Stomach (tissue), 9 donors: ENCODE measurements around the gene SACM1L. TPM values are rescaled to one million over a fixed set of nuclear protein-coding genes. Genes with fewer than 3 reads are reported as not detected.
"Not testable (repeated sequence)": the region's sequence is repeated elsewhere in the genome, so short reads cannot be mapped to it uniquely, and the experiment has no call there.

Experiments
- DNase-seq, 2 donors: peaks; one replicate each; pipeline versions ENCODE4 v3.0.0 to v3.0.0-alpha.2; 2013 to 2019
- H3K27ac ChIP-seq, 5 donors: fragments of 200-600 bp in 4 of 5; sonication (generic) in 4 of 5; one replicate each; pipeline ENCODE4 v1.5.1; 2013 to 2019; ENCODE audit warnings: mild to moderate bottlenecking in 1 of 5, moderate library complexity in 1 of 5
- H3K27me3 ChIP-seq, 3 donors: fragments of 200-600 bp; sonication (generic); one replicate each; pipeline ENCODE4 v1.5.1; 2017 to 2019; ENCODE audit warnings: mixed run types in 1 of 3
- H3K36me3 ChIP-seq, 4 donors: fragments of 200-600 bp; sonication (generic); 1 replicate in 3 of 4; 2 replicates in 1 of 4; pipeline ENCODE4 v1.5.1; 2016 to 2019
- H3K4me1 ChIP-seq, 4 donors: fragments of 200-600 bp; sonication (generic); one replicate each; pipeline ENCODE4 v1.5.1; 2016 to 2019
- H3K4me3 ChIP-seq, 4 donors: fragments of 200-600 bp; sonication (generic) in 3 of 4; one replicate each; pipeline ENCODE4 v1.5.1; 2016 to 2019; ENCODE audit warnings: mild to moderate bottlenecking in 1 of 4
- H3K9me3 ChIP-seq, 4 donors: fragments of 200-600 bp; sonication (generic); one replicate each; pipeline ENCODE4 v1.5.1; 2016 to 2019
- EP300 ChIP-seq: sonication (generic); formaldehyde crosslinking; IDR thresholded peaks from one replicate; pipeline ENCODE4 v1.6.1; 2017; ENCODE audit warnings: antibody characterized with exemption
- POLR2A ChIP-seq, 4 donors: fragments of 450-650 bp; IDR thresholded peaks; one replicate each; pipeline ENCODE4 v1.6.1; 2016; ENCODE audit warnings: antibody characterized with exemption in 4 of 4, control low read depth in 2 of 4, mild to moderate bottlenecking in 1 of 4, moderate library complexity in 1 of 4
- POLR2AphosphoS5 ChIP-seq, 3 donors: sonication (generic); formaldehyde crosslinking; IDR thresholded peaks; one replicate each; pipeline ENCODE4 v1.6.1; 2016; ENCODE audit warnings: antibody characterized with exemption in 3 of 3
- WGBS, 5 donors: extraction: QIAGEN DNeasy Blood & Tissue Kit in 3 of 5; methylation state at CpG; one replicate each; pipeline versions ENCODE4 v1.1.5 to v1.1.7; 2013 to 2018; 5-methylcytosine and 5-hydroxymethylcytosine counted together
- intact Hi-C: fragments of 100-400 bp; cut with DNase I; formaldehyde crosslinking; loops from one replicate; pipeline ENCODE4 v1.15.1; 2023; ENCODE audit warnings: low total_unique reads
- polyA plus RNA-seq, 3 donors: library from polyadenylated mRNA; stranded (reverse); fragments of 200-250 nt; gene quantifications; one replicate each; pipeline ENCODE4 v1.2.3, GENCODE V29; 2013
- total RNA-seq, 5 donors: library from RNA; depleted of rRNA; stranded (reverse); fragments of >200 nt; gene quantifications; one replicate each; pipeline versions ENCODE4 v1.1.0 to v1.2.3, GENCODE V29; 2014 to 2016
- TF ChIP-seq, protein P1 (sequence below), 7 experiments: fragments of 450-650 bp in 4 of 7; fragments of 200-600 bp in 3 of 7; sonication (generic) in 3 of 7; IDR thresholded peaks; one replicate each; pipeline ENCODE4 v1.5.1; 2016 to 2019; ENCODE audit warnings: antibody characterized with exemption in 7 of 7, control low read depth in 2 of 7, mild to moderate bottlenecking in 1 of 7
- donor health status: healthy with polysubstance abuse.
- donor health status: Bipolar disorder and iron deficiency.
- donor health status: healthy.

The SACM1L gene
- total and polyA plus RNA-seq, 8 donors, result 9.8 to 118 (median 30.8) TPM

DNA sequence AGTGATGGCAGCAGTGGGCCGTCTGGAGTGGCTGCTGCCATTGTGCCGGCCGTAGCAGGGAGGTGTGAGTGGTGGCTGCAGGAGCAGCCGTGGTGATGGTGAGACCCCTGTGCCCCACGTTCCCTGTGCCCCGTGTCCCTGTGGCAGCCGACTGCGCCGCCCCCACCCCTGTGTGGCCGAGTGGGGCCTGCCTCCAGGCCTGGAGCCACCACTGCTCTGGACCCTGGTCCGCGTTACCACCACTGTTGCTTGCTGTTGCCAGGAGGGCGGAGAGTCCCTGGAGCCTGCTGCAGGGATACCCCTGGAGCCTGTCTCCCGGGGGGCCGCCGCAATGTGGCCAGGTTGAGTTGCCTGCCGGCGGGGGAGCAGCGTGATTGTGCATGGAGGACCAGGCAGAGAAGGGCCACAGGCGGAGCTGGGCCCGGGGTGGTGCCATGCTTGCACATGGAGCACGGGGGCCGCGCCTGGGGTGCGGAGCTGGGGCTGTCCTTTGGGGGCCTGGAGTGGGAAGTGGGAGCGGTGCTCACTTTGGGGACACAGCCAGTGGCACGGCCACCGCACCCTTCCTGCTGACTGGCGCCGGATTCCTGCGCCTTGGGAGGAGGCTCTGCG, 57.1 kb downstream of the SACM1L start:
- no peak for DNase-seq
- intact Hi-C loops, result no loop called here
- peaks cover 18 to 70% (median 69%) of the 10 kb centered on the region in 4 donors for H3K36me3 ChIP-seq
- no peak overlapping the region for H3K27ac ChIP-seq
- H3K9me3 ChIP-seq, result no peaks in the 10 kb centered on the region
- TF ChIP-seq, protein P1, sequence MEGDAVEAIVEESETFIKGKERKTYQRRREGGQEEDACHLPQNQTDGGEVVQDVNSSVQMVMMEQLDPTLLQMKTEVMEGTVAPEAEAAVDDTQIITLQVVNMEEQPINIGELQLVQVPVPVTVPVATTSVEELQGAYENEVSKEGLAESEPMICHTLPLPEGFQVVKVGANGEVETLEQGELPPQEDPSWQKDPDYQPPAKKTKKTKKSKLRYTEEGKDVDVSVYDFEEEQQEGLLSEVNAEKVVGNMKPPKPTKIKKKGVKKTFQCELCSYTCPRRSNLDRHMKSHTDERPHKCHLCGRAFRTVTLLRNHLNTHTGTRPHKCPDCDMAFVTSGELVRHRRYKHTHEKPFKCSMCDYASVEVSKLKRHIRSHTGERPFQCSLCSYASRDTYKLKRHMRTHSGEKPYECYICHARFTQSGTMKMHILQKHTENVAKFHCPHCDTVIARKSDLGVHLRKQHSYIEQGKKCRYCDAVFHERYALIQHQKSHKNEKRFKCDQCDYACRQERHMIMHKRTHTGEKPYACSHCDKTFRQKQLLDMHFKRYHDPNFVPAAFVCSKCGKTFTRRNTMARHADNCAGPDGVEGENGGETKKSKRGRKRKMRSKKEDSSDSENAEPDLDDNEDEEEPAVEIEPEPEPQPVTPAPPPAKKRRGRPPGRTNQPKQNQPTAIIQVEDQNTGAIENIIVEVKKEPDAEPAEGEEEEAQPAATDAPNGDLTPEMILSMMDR (IDR thresholded peaks at IDR 0.05), result no peak
- TF ChIP-seq EP300, result no peak
- no peak for TF ChIP-seq POLR2AphosphoS5 (IDR thresholded peaks at IDR 0.05)
- no peak for TF ChIP-seq POLR2A (IDR thresholded peaks at IDR 0.05)
- H3K4me1 ChIP-seq, result no peaks in the 10 kb centered on the region
- WGBS, 5 donors, result 94 to 96% (median 95%) methylated on average over 17 to 32 of the region's 32 CpGs
- no peak overlapping the region for H3K4me3 ChIP-seq
- no peaks in the 10 kb centered on the region for H3K27me3 ChIP-seq

DNA sequence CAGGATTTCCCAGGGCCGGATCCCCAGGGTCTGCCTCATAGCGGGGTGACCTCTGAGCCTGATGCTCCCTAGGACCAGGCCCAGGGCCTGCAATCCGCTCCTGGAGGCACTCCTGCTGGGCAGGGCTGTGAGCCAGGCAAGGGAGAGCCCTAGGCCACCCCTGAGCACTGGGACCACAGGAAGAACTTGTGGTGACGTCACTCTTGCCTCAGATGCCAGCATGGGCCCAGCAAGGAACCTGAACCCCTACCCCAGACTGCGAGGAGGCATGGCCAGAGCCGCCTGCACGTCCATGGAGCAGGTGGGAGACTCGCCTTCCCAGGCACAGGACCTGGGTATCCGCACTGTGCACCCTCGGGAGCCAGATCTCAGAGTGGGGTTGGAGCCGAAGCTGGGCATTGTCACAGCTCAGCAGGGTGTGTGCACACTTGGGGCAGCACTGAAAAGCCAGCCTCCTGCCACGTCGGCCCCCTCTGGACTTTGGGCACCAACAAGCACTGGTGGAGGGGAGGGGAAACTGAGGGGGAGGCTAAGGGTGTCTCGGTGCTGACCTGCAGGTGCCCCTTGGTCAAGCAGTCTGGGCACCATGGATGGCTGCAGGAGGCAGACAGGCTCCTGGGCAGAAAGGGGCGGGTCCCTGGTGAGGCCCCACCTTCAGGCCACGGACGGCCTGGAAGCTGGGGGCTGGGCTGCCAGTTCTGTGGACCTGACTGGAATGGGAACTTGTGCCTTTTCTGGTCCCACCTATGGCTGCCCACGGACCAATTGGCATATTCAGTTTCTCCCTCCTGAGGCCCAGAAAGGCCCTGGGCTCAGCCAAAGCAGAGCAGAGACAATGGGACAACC, 57.8 kb downstream of the SACM1L start:
- Histone ChIP-seq H3K27ac (no peak overlapping the region), H3K9me3 (no peaks in the 10 kb centered on the region), H3K4me3 (no peak overlapping the region), H3K4me1 (no peaks in the 10 kb centered on the region), H3K36me3 (peaks cover 18 to 63% (median 62%) of the 10 kb centered on the region in 4 donors), H3K27me3 (no peaks in the 10 kb centered on the region)
- DNase-seq, result no peak
- intact Hi-C loops, result no loop called here
- 87 to 95% (median 91%) methylated on average over 10 to 18 of the region's 18 CpGs for WGBS, 5 donors
- TF ChIP-seq POLR2AphosphoS5 (IDR thresholded peaks at IDR 0.05) (no peak), POLR2A (IDR thresholded peaks at IDR 0.05) (no peak)
- TF ChIP-seq, protein P1 (IDR thresholded peaks at IDR 0.05), result no peak

DNA sequence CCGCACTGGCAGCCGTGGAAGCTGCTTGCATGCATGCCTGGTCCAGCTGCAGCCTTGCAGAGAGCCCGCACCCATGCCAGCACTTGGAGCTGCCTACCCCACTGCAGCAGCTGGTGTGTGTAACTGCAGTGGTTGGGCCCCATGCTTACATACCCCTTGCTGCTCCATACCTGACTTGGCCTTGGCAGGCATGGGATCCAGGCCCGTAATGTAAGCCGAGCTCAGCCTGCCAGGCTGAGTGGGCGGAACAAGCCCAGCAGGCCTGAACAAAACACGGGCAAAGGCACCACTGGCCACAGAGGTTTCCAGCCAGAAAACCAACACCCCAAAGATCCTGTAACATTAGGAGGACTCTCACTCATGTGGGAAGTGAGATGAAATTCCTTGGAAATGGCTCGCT, 58.9 kb downstream of the SACM1L start:
- no peak for TF ChIP-seq EP300
- H3K9me3 ChIP-seq, result no peaks in the 10 kb centered on the region
- no peaks in the 10 kb centered on the region for H3K27me3 ChIP-seq
- intact Hi-C loops, result no loop called here
- no peak overlapping the region for H3K27ac ChIP-seq
- no peak overlapping the region for H3K4me3 ChIP-seq
- no peak for DNase-seq
- WGBS, 5 donors, result 76 to 88% (median 82%) methylated on average over 6 to 8 of the region's 8 CpGs
- H3K36me3 ChIP-seq, result peaks cover 18 to 52% (median 52%) of the 10 kb centered on the region in 4 donors
- no peaks in the 10 kb centered on the region for H3K4me1 ChIP-seq

DNA sequence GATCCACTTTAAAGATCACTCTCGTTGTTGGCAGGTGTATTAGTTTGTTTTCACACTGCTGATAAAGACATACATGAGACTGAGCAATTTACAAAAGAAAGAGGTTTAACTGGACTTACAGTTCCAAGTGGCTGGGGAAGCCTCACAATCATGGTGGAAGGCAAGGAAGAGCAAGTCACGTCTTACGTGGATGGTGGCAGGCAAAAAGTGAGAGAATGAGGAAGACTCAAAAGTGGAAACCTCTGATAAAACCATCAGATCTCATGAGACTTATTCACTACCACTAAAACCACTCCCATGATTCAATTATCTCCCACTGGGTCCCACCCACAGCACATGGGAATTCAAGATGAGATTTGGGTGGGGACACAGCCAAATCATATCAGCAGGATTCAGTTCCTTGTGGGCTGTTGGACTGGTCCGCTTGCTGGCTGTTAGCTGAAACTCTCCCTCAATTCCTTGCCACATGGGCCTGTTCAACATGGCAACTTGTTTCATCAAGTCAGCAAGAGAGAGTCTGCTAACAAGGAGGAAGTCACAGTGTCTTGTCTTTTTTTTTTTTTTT, 59.9 kb downstream of the SACM1L start:
- 70 to 81% (median 71%) methylated on average over 4 of the region's 4 CpGs for WGBS, 5 donors
- intact Hi-C loops, H3K9me3 ChIP-seq, H3K4me3 ChIP-seq, H3K27me3 ChIP-seq, H3K4me1 ChIP-seq, H3K27ac ChIP-seq, DNase-seq: not testable (repeated sequence)
- peaks cover 12 to 42% (median 41%) of the 10 kb centered on the region in 4 donors for H3K36me3 ChIP-seq

DNA sequence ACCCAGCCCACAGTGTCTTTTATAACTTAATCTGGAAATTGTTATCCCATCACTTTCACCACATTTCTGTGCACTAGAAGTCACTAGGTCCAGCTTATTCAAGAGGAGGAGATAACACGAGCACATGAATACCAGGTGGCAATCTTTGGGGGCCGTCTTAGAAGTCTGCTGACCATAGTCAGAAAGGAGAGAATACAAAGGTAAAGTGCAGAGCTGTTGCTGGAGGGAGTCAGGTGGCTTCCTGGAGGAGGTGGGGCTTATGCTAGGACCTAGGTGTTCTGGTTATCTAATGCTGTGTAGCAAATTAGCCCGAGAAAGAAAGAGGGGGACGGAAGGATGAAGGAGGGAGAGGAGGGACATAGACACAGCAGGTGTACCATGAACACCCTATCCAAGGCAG, 60.7 kb downstream of the SACM1L start:
- DNase-seq, result no peak
- WGBS, 5 donors, result 55 to 75% (median 64%) methylated on average over 4 of the region's 4 CpGs
- Histone ChIP-seq H3K9me3 (no peaks in the 10 kb centered on the region), H3K36me3 (peaks cover 12 to 34% (median 33%) of the 10 kb centered on the region in 4 donors), H3K27ac (no peak overlapping the region), H3K4me3 (no peak overlapping the region), H3K4me1 (no peaks in the 10 kb centered on the region), H3K27me3 (no peaks in the 10 kb centered on the region)
- intact Hi-C loops, result no loop called here
- TF ChIP-seq POLR2AphosphoS5 (IDR thresholded peaks at IDR 0.05) (no peak), EP300 (no peak), POLR2A (IDR thresholded peaks at IDR 0.05) (no peak)
- TF ChIP-seq, protein P1 (IDR thresholded peaks at IDR 0.05), result no peak
